GM21367 (cell line): ENCODE measurements around the gene NLGN2.

ENCODE experiments used
- ATAC-seq: cut with Tn5 transposase; IDR thresholded peaks from one replicate; pipeline ENCODE4 v1.9.1; 2021; ENCODE audit not compliant: unreplicated experiment

The NLGN2 gene

DNA sequence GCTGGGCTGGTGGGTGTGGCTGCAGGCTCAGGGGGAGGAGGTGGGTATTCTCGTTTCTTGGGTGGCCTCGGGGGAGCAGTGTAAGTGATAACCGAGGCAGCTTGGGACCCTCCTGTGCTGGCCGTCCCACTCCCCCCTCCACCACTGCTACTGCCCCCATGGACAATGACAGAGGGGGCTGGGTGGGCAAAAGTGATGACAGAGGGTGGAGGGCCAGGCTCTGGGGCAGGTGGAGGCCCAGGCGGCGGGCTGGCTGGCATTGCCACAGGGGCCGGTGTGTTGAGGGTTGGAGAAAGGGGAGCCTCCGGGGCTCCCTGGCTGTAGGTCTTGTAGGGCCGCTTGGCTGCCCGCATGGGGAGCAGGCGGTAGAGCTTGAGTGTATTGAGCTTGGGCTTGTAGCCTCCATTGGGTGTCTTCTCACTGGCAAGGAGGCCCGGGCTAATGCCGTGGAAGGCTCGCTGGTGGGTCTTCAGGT, 55.8 kb downstream of the NLGN2 start:
- ATAC-seq: no peak

- no peak for ATAC-seq
These were observed 56.4 kb downstream of the NLGN2 start for GRCh38 chr17:7464081-7464480.

DNA sequence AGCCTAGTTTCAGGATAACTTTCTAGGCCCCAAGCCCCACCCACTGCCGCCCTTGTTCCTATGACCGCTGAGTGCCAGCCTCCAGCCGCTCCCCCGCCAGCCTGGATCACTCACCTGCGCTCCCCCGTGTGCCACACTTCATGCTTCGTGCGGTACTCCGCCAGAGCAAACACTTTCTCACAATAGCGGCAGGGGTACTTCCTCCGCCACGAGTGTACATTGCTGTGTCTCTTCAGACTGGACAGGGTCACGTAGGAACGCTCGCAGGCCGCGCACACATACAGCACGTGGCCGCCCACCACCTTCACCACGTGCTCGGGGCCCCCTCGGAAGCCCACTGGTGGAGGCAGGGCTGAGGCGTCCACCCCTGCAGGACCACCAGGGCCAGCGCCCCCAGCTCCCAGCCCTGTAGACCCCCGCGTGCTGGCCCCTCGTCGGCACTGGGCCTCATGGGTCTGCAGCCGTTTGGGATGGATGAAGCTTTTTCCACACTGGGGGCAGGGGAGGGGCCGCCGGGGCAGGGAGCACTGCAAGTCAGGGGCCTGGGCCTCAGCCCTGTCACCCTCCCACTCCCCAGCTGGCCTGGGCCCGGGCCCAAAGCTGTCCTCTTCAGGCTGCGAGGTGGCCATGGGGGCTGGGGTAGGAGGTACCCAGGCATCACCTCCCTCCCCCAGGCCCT, 58.1 kb downstream of the NLGN2 start:
- ATAC-seq: no peak

- no peak for ATAC-seq
These were observed 58.6 kb downstream of the NLGN2 start for GRCh38 chr17:7466318-7466638.

DNA sequence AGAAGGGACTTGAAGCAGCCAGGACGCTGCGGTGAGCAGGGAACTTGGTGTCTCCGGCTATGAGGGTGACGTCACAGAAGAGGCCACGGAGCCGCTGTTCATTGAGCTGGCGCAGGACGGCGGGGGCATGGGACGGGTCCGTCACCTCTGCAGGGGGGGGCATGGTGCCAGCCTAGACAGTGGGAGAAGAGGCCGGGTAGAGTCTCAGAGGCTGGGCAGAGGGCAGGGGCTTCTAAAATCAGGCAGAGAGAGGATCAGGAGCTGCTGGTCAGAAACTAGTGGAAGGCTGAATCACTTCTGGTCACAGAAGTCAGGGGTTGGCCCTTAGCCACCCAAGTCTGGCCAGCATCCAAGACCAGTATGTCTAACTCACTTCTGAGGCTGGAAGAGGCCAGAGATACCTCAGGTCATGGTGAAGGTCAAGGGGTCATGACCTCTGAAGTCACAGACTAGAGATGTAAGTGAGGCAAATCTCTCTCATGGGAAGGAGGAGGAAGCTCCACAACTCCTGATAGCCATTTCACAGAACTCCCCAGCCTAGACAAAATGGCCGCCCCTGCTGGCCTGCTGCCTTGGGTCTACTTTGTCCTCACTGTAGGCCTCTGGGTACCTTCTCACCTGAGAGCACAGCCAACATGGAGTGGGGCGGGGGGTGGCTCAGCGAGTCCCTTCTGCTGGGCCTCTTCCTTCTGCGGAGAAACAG, 59.1 kb downstream of the NLGN2 start:
- ATAC-seq: no peak

- ATAC-seq: no peak
These were observed 59.9 kb downstream of the NLGN2 start for GRCh38 chr17:7467498-7467897.

DNA sequence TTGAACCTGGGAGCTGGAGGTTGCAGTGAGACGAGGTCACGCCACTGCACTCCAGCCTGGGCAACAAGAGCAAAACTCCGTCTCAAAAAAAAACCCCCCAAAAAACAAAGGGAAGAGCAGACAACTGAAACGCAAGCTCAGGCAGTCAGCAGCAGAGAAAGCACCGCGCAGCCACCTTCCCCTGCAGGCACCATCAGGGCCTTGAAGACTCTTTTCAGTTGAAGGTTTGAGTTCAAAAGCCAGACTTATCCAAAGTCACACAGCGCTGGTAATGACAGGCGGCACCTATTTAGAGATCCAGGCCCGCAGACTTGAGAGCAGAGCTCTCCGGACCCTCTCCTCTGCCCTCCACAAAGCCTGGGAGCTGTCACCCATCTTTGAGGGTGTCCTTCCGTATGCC, 60.6 kb downstream of the NLGN2 start:
- no peak for ATAC-seq

GRCh38 chr17:7468804-7469389, 61.3 kb downstream of the NLGN2 start:
- no peak for ATAC-seq
